LNCAP (cell line): ENCODE results near the gene SMURF2.
A peak's percentile ranks its signal among the peaks of the same experiment; 100 is the strongest.

Source experiments
- CTCF ChIP-seq: fragments of 450-650 bp; IDR thresholded peaks from 2 replicates; pipeline ENCODE4 v1.5.1; 2017; ENCODE audit warnings: mild to moderate bottlenecking

The SMURF2 gene

DNA sequence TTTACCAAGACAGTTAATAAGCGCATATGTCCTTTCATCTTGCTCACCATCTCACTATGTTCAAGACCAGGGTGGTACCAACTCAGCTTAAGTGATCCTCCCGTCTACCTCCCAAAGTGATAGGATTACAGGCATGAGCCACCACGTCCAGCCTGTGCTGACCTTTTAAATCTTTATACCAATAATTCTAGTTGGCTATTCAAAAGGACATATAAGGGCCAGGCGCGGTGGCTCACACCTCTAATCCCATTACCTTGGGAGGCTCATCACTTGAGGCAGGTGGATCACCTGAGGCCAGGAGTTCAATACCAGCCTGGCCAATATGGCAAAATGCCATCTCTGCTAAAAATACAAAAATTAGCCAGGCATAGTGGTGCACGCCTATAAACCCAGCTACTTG, 152.9 kb downstream of the SMURF2 start:
- no peak for TF ChIP-seq CTCF

- TF ChIP-seq CTCF: no peak
These were observed 153.4 kb downstream of the SMURF2 start for GRCh38 chr17:64508683-64509082.

GRCh38 chr17:64507413-64507782, 154.7 kb downstream of the SMURF2 start:
- peak; percentile 60; the same call in 1 of the 2 replicates for TF ChIP-seq CTCF

GRCh38 chr17:64506576-64507412, 155.3 kb downstream of the SMURF2 start, which contains the start of gene CEP95:
CEP95 (plus strand) TSS chr17:64506977; CDS start chr17:64507098, 121 bp downstream.
- no peak for TF ChIP-seq CTCF

DNA sequence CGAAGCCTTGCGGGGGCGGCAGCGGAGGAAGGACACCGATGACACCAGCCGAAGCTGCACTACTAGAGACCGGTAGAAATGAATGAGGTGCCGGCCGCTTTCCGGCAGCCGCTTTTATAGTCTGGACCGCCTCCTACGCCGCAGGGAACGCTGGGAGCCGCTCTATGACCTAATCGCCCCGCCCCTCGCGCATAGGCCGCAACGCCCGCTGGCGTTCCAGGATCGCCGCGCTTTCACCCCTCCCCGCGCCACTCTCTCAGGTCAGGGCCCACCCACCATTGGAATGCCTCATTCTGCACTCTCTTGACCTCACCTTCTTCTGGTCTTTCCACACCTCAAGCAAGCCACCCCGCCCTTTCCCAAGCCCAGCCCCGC, 155.9 kb downstream of the SMURF2 start, which contains the start of gene DDX5:
Gene DDX5 (minus strand): TSS at position 89 of the 375 bp plus-strand sequence. CDS start 170 bp downstream, outside the sequence.
- no peak for TF ChIP-seq CTCF

GRCh38 chr17:64505340-64506200, 156.5 kb downstream of the SMURF2 start:
- no peak for TF ChIP-seq CTCF

- no peak for TF ChIP-seq CTCF
These were observed 157.3 kb downstream of the SMURF2 start for GRCh38 chr17:64504769-64505339.
